Astrocyte of the cerebellum (primary cell): ENCODE results near the gene CACNA2D3.
"Not testable (repeated sequence)": the region's sequence is repeated elsewhere in the genome, so short reads cannot be mapped to it uniquely, and the experiment has no call there.

Source experiments
- DNase-seq: peaks from one replicate; pipeline ENCODE4 v3.0.0-alpha.2; 2011; ENCODE audit warnings: low read depth
- H3K4me3 ChIP-seq: 2 replicates; pipeline ENCODE4 v1.5.1; 2011; ENCODE audit warnings: mild to moderate bottlenecking, low read depth, low read length, moderate library complexity
- CTCF ChIP-seq: IDR thresholded peaks from 2 replicates; pipeline ENCODE4 v1.5.1; 2012; ENCODE audit warnings: low read length, low read depth, moderate library complexity, mild to moderate bottlenecking; ENCODE audit errors: missing control alignments
- in situ Hi-C: cut with HindIII; loops from 2 replicates; pipeline ENCODE4 v1.10.0; 2017; ENCODE audit warnings: low sequenced_read_pairs

The CACNA2D3 gene

GRCh38 chr3:54969652-54970051 is 847.3 kb downstream of the CACNA2D3 start:
- in situ Hi-C loops, result loop anchor here (25.0 kb wide), 1 partner anchor 518 kb away; the partner anchor contains the start of gene WNT5A
- no peak for DNase-seq
- no peak for TF ChIP-seq CTCF
- no peak overlapping the region for H3K4me3 ChIP-seq

GRCh38 chr3:54970895-54971294 is 848.5 kb downstream of the CACNA2D3 start:
- no peak for TF ChIP-seq CTCF
- no peak for DNase-seq
- in situ Hi-C loops, result loop anchor here (25.0 kb wide), 1 partner anchor 516 kb away; the partner anchor contains the start of gene WNT5A
- no peak overlapping the region for H3K4me3 ChIP-seq

GRCh38 chr3:54977439-54977838 is 855.1 kb downstream of the CACNA2D3 start:
- in situ Hi-C loops, result no loop called here
- no peak overlapping the region for H3K4me3 ChIP-seq
- TF ChIP-seq CTCF, result no peak
- DNase-seq, result no peak

- in situ Hi-C loops, H3K4me3 ChIP-seq, DNase-seq: not testable (repeated sequence)
Observed at GRCh38 chr3:54977946-54978345, 855.6 kb downstream of the CACNA2D3 start.

- no peak for DNase-seq
- in situ Hi-C loops, result no loop called here
- TF ChIP-seq CTCF, result no peak
- no peak overlapping the region for H3K4me3 ChIP-seq
Observed at GRCh38 chr3:54982807-54983206, 860.5 kb downstream of the CACNA2D3 start.

- H3K4me3 ChIP-seq, result no peak overlapping the region
- in situ Hi-C loops, result no loop called here
- TF ChIP-seq CTCF, result no peak
- DNase-seq, result no peak
Observed at GRCh38 chr3:54983266-54984099, 861.1 kb downstream of the CACNA2D3 start.

GRCh38 chr3:54985856-54986255 is 863.5 kb downstream of the CACNA2D3 start:
- DNase-seq, result no peak
- TF ChIP-seq CTCF, result no peak
- no peak overlapping the region for H3K4me3 ChIP-seq
- in situ Hi-C loops, result no loop called here
